Activated T-cell treated with anti-CD3 and anti-CD28 coated beads, Interleukin-2, amount 50 U/mL, for 24 hours (primary cell): ENCODE data around the gene FAM149A.

Source experiments
- DNase-seq: peaks from one replicate; pipeline ENCODE4 v3.0.0-alpha.2; 2020
- H3K27ac Mint-ChIP-seq: 2 replicates; pipeline ENCODE4 v1.8.0; 2020; ENCODE audit warnings: mild to moderate bottlenecking, mixed read lengths
- H3K27me3 Mint-ChIP-seq: 2 replicates; pipeline ENCODE4 v1.8.0; 2020; ENCODE audit warnings: mixed read lengths
- H3K36me3 Mint-ChIP-seq: 2 replicates; pipeline ENCODE4 v1.8.0; 2020; ENCODE audit warnings: low read depth, mixed read lengths
- H3K4me1 Mint-ChIP-seq: 2 replicates; pipeline ENCODE4 v1.8.0; 2020; ENCODE audit warnings: low read depth, mixed read lengths
- H3K4me3 Mint-ChIP-seq: 2 replicates; pipeline ENCODE4 v1.8.0; 2020; ENCODE audit warnings: mild to moderate bottlenecking, moderate library complexity, mixed read lengths
- H3K9me3 Mint-ChIP-seq: 2 replicates; pipeline ENCODE4 v1.8.0; 2020; ENCODE audit warnings: mixed read lengths

Gene FAM149A

DNA sequence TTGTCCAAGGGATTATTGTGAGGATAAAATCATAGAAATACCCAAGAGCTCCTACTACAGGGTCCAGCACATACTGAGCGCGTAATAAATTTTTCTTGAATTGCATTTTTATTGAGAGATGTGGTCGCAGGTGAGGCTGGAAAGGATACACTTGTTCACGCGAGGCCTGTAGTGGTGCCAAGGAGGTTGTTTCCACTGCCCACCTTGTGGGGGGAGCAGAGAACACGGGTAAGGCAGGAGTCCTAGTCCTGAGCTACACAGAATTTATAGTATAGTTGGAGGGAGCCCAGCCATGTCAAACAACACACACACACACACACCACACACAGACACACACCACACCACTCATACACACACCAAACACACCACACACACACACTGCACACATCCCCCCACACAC, 55.1 kb downstream of the FAM149A start:
- Mint-ChIP-seq H3K36me3 (no peaks in the 10 kb centered on the region), H3K4me1 (peaks cover 10% of the 10 kb centered on the region), H3K4me3 (no peak overlapping the region), H3K9me3 (no peaks in the 10 kb centered on the region), H3K27ac (no peak overlapping the region), H3K27me3 (peaks cover 2% of the 10 kb centered on the region)
- no peak for DNase-seq

DNA sequence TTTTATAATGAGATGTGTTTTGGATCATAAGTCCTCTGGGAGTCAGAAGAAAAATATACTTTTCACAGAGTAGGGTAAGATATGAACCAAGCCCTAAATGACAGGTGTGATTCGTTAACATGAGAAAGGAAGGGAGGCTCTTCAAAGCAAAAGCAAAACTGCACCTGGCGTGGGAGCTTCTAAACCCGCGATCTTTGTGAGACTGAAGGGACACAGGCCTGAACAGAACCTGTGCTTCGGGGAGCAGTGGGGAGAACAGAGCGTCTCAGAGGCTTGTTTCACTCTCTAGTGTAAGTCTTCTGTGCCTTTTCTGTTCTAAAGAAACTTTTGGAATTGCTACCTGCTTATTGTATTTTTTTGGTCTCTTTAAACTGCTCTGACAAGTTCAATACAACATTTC, 56.6 kb downstream of the FAM149A start:
- Mint-ChIP-seq H3K9me3 (no peaks in the 10 kb centered on the region), H3K4me1 (peaks cover 5% of the 10 kb centered on the region), H3K27me3 (peaks cover 7% of the 10 kb centered on the region), H3K36me3 (no peaks in the 10 kb centered on the region), H3K4me3 (peak overlapping the region; percentile 36), H3K27ac (peak overlapping the region; percentile 71)
- no peak for DNase-seq

DNA sequence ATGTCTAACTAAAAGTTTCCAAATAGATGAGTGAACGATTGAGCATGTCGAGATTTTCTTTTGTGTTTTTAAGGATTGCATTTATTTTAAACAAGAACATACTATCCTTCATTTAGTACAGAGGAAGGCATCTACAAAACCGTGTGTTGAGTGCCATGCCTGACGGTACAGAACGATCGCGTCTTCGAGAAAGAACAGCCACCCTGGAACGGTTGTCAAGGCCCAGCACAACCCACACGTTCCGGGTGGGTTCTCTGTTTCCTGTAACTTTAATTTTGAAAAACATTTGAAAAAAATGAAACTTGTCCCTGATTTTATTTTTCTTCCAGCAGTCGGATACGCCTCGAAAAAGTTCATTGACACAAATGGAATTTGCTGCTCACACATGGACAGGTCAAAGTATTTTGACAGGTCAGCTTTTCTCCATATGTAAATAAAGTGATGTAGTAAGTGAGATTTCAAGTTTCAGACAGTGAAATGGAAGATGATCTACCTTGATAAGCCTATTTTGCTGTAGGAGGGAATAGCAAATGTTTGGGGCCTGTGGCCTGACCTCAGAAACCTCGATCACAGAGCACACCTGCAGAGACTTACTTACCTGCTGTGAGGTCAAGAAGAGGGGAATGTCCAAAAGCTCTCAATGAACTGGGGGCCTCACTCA, 62.5 kb downstream of the FAM149A start:
- H3K9me3 Mint-ChIP-seq, result no peaks in the 10 kb centered on the region
- H3K4me1 Mint-ChIP-seq, result no peaks in the 10 kb centered on the region
- no peaks in the 10 kb centered on the region for H3K36me3 Mint-ChIP-seq
- peaks cover 11% of the 10 kb centered on the region for H3K27me3 Mint-ChIP-seq
- no peak overlapping the region for H3K4me3 Mint-ChIP-seq
- no peak for DNase-seq
- H3K27ac Mint-ChIP-seq, result no peak overlapping the region

- no peak overlapping the region for H3K27ac Mint-ChIP-seq
- no peak for DNase-seq
- H3K27me3 Mint-ChIP-seq, result peaks cover 11% of the 10 kb centered on the region
- no peaks in the 10 kb centered on the region for H3K4me1 Mint-ChIP-seq
- H3K9me3 Mint-ChIP-seq, result no peaks in the 10 kb centered on the region
- no peak overlapping the region for H3K4me3 Mint-ChIP-seq
- H3K36me3 Mint-ChIP-seq, result no peaks in the 10 kb centered on the region
These were observed 63.1 kb downstream of the FAM149A start for GRCh38 chr4:186167605-186168004.

DNA sequence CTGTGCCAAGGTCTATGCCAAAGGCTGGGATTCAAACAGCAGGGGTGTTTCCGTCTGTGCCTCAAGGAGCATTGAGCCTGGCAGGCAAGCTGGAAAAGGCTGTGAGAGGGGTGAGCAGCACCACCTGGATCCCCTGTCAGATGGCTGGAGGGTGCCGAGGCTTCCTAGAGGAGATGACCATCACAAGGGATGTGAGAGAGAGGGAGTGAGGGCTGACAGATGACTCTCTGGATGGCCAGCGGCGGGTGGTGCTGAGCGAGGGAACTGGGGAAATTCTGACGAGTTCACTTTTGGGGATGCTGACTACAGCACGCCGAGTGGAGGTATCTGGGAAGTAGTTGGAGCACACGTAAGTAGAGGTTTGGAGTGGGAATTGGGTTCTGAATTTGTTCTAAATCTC, 64.2 kb downstream of the FAM149A start:
- Mint-ChIP-seq H3K9me3 (no peaks in the 10 kb centered on the region), H3K4me3 (no peak overlapping the region), H3K36me3 (no peaks in the 10 kb centered on the region), H3K27me3 (peaks cover 11% of the 10 kb centered on the region), H3K4me1 (no peaks in the 10 kb centered on the region), H3K27ac (no peak overlapping the region)
- DNase-seq, result no peak

- no peaks in the 10 kb centered on the region for H3K4me1 Mint-ChIP-seq
- no peak overlapping the region for H3K4me3 Mint-ChIP-seq
- H3K36me3 Mint-ChIP-seq, result no peaks in the 10 kb centered on the region
- peaks cover 10% of the 10 kb centered on the region for H3K27me3 Mint-ChIP-seq
- DNase-seq, result no peak
- no peak overlapping the region for H3K27ac Mint-ChIP-seq
- no peaks in the 10 kb centered on the region for H3K9me3 Mint-ChIP-seq
These were observed 64.9 kb downstream of the FAM149A start for GRCh38 chr4:186169333-186169944.

GRCh38 chr4:186169945-186170802, 65.7 kb downstream of the FAM149A start:
- peaks cover 3% of the 10 kb centered on the region for H3K27me3 Mint-ChIP-seq
- no peak overlapping the region for H3K27ac Mint-ChIP-seq
- H3K9me3 Mint-ChIP-seq, result no peaks in the 10 kb centered on the region
- H3K4me1 Mint-ChIP-seq, result no peaks in the 10 kb centered on the region
- no peak for DNase-seq
- H3K36me3 Mint-ChIP-seq, result no peaks in the 10 kb centered on the region
- no peak overlapping the region for H3K4me3 Mint-ChIP-seq

DNA sequence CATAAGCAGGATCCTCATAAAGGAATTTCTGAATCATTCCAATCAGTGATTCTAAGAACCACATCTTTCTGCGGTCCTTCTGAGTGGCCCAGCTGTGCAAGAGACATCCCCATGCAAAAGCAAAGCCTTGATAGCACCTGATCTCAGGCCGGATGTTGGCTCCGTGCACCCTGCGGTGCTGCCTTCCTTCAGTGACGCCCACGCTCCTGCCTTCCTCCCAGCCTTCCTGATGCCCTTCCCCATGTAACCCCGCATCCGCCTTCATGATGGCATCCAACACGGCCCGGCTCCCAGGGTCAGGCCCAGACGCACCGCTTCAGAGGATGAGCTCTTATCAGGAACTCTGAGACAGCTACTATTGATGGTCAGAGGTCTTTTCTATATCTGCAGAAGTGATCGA, 66.5 kb downstream of the FAM149A start:
- Mint-ChIP-seq H3K4me1 (no peaks in the 10 kb centered on the region), H3K36me3 (no peaks in the 10 kb centered on the region), H3K27ac (no peak overlapping the region), H3K4me3 (no peak overlapping the region), H3K9me3 (no peaks in the 10 kb centered on the region), H3K27me3 (peaks cover 3% of the 10 kb centered on the region)
- no peak for DNase-seq

DNA sequence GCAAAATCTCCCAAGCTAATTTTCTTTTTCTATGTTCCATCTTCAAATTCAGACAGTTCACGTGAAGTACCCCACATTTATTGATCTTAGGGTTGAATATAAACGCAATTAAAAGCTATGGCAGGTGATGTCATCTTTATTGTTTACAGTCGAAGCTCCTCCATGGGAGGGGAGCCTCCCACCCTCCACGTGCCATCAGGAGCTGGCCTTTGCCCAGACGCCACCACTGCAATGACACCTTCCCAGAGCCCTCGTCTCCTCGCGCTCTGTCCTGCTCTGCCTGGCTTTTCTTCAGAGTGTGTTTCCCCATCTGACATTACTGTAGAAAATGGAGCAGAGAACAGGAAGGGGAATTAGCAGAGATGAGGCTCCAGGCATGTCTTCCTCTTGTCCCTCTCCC, 68.0 kb downstream of the FAM149A start:
- Mint-ChIP-seq H3K36me3 (no peaks in the 10 kb centered on the region), H3K27ac (no peak overlapping the region), H3K4me3 (no peak overlapping the region), H3K4me1 (no peaks in the 10 kb centered on the region), H3K9me3 (no peaks in the 10 kb centered on the region), H3K27me3 (peaks cover 14% of the 10 kb centered on the region)
- DNase-seq, result no peak

GRCh38 chr4:186188107-186188506, 83.6 kb downstream of the FAM149A start:
- no peaks in the 10 kb centered on the region for H3K9me3 Mint-ChIP-seq
- peaks cover 26% of the 10 kb centered on the region for H3K27me3 Mint-ChIP-seq
- no peak for DNase-seq
- H3K4me1 Mint-ChIP-seq, result peaks cover 31% of the 10 kb centered on the region
- no peak overlapping the region for H3K4me3 Mint-ChIP-seq
- H3K27ac Mint-ChIP-seq, result no peak overlapping the region
- peaks cover 5% of the 10 kb centered on the region for H3K36me3 Mint-ChIP-seq

GRCh38 chr4:186189656-186190055, 85.2 kb downstream of the FAM149A start:
- H3K4me1 Mint-ChIP-seq, result peaks cover 36% of the 10 kb centered on the region
- peak overlapping the region; percentile 89 for H3K4me3 Mint-ChIP-seq
- no peak for DNase-seq
- H3K9me3 Mint-ChIP-seq, result no peaks in the 10 kb centered on the region
- H3K27me3 Mint-ChIP-seq, result peaks cover 13% of the 10 kb centered on the region
- H3K36me3 Mint-ChIP-seq, result peaks cover 12% of the 10 kb centered on the region
- peak overlapping the region; percentile 97 for H3K27ac Mint-ChIP-seq

DNA sequence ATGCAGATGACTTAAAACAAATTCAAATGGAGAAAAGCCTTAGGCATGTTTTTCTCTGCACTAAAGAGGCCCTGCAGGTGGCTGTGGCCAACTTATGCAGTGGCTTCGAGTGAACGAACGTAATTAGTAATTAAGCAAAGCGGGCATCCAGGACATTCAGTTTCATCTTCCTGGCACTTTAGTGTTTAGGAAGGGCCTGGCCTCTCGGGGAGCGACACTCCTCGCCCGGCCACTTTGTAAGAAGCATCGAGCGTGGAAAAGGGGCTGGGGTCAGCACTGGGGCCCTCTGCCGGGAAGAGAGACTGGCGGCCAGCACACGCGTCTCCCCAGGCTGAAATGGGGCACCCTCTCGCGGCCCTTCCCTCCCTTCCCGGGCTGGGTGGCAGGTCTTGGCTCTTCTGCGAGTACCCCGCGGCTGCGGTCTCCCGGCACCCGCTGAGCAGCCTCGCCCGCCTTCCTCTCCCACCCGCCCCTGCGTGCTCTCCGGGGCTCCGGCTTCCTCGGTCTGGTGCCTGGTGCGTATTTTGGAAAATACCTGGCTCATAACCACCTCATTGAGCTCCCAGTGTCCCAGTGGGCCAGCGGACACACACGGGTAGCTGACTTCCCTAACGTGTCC, 86.2 kb downstream of the FAM149A start:
- Mint-ChIP-seq H3K4me3 (peak overlapping the region; percentile 89), H3K4me1 (peaks cover 39% of the 10 kb centered on the region), H3K36me3 (peaks cover 21% of the 10 kb centered on the region), H3K9me3 (no peaks in the 10 kb centered on the region), H3K27ac (peak overlapping the region; percentile 97), H3K27me3 (peaks cover 3% of the 10 kb centered on the region)
- DNase-seq, result peak; percentile 75

DNA sequence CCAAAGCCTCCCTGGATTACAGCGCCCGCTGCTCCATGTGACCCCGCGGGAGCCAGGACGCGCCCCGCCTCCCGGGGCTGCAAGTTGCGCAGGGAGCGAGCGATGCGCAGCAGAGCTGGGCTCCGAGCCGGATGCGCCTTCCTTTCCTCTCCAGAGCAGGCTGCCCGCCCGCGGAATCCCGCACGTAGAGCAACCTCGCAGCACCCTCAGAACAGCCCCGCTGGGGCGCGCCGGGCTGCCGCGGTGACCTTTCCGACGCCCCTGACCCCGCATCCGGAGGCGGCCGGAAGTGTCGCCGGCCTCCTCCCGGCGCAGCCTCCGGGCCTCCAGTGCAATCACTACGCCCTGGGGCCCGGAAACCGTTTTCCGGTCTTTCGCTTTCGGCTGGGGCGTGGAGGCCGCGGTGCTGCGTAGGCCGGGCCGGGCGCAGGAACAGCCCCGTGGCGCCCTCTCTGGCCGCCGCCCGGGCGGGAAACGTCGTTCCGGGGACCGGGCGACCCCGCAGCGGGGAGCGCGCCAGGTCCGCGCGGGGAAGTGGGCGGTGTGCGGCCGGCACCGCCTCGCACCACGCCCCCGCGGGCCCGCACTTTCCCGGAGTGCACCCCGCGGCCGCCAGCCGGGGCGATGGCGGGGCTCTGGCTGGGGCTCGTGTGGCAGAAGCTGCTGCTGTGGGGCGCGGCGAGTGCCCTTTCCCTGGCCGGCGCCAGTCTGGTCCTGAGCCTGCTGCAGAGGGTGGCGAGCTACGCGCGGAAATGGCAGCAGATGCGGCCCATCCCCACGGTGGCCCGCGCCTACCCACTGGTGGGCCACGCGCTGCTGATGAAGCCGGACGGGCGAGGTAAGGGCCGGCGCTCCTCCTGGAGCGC, 86.9 kb downstream of the FAM149A start, which contains the start of gene CYP4V2:
Gene CYP4V2 (plus strand): TSS at position 368 of the 866 bp plus-strand sequence. CDS start 257 bp downstream, at position 625.
- Mint-ChIP-seq H3K9me3 (no peaks in the 10 kb centered on the region), H3K27me3 (no peaks in the 10 kb centered on the region), H3K36me3 (peaks cover 28% of the 10 kb centered on the region), H3K4me3 (peak within 1 kb of the TSS; percentile 93), H3K4me1 (peaks cover 43% of the 10 kb centered on the region), H3K27ac (peak within 1 kb of the TSS; percentile 97)
- peak; percentile 93 for DNase-seq
